ENCODE data around the gene PSMA1. TPM values are rescaled to one million over a fixed set of nuclear protein-coding genes. Genes with fewer than 3 reads are reported as not detected.
"Not testable (repeated sequence)": the region's sequence is repeated elsewhere in the genome, so short reads cannot be mapped to it uniquely, and the experiment has no call there.

The PSMA1 gene
- total RNA-seq (2013) = 204 TPM
- polyA plus RNA-seq (100 to 1,000 TPM; 163 to 228 (median 201) TPM), polyA minus RNA-seq (46.7 and 68.8 TPM in 2 replicates), total RNA-seq (18.9 to 42.3 (median 26.2) reads per million in 11 experiments)

- intact Hi-C loops (cut with micrococcal nuclease) = loop anchor here (5.0 to 10.0 kb wide), 3 partner anchors 117 to 375 kb away; partner anchors contain the start of gene CYP2R1 (in 2 of the 2)
- Histone ChIP-seq H3K36me3 (replicated peaks in 1 of 2; ENCODE audit: control insufficient read depth in 1 of 2, insufficient read depth in 2 of 2, low read length in 2 of 2) (peaks cover 26 to 36% of the 10 kb centered on the region in 2 donors), H3K27me3 (ENCODE audit: control insufficient read depth in 2 of 2, insufficient read depth in 2 of 2, low read length in 2 of 2) (no peaks in the 10 kb centered on the region), H4K20me1 (ENCODE audit: insufficient read depth, low read length) (peaks cover 8% of the 10 kb centered on the region), H3K4me2 (replicated peaks; ENCODE audit: extremely low read depth, low read length, poor library complexity, severe bottlenecking) (peak within 1 kb of the TSS; percentile 77), H3K4me3 (replicated peaks in 1 of 3; ENCODE audit: low read depth in 2 of 3, low read length in 3 of 3) (peak within 1 kb of the TSS; percentile 67 to 93 (median 80)), H3K4me1 (ENCODE audit: control insufficient read depth in 1 of 2, insufficient read depth in 2 of 2, low read length in 2 of 2) (peaks cover 17% of the 10 kb centered on the region in 2 donors), H3K9me3 (replicated peaks in 1 of 2; ENCODE audit: control insufficient read depth in 1 of 2, insufficient read depth in 1 of 2, low read length in 2 of 2) (no peaks in the 10 kb centered on the region), H3K27ac (ENCODE audit: low read depth in 1 of 2, low read length in 2 of 2) (peak within 1 kb of the TSS; percentile 95), H2AFZ (ENCODE audit: insufficient read depth, low read depth, low read length, poor library complexity, severe bottlenecking) (peak within 1 kb of the TSS; percentile 83), H3K9ac (ENCODE audit: insufficient read depth, low read length, poor library complexity, severe bottlenecking) (peak within 1 kb of the TSS; percentile 84), H3K79me2 (ENCODE audit: insufficient read depth, low read length) (peaks cover 36% of the 10 kb centered on the region)
- Mint-ChIP-seq H3K4me1 (peaks cover 18% of the 10 kb centered on the region), H3K27ac (peak within 1 kb of the TSS; percentile 97 to 99 (median 99)), H3K9me3 (no peaks in the 10 kb centered on the region), H3K36me3 (peaks cover 19 to 32% of the 10 kb centered on the region in 2 donors), H3K27me3 (ENCODE audit: low read depth in 3 of 3) (peaks cover 0 to 1% (median 0%) of the 10 kb centered on the region in 3 donors), H3K4me3 (peak within 1 kb of the TSS; percentile 90 to 97)
- TF ChIP-seq, protein P1, sequence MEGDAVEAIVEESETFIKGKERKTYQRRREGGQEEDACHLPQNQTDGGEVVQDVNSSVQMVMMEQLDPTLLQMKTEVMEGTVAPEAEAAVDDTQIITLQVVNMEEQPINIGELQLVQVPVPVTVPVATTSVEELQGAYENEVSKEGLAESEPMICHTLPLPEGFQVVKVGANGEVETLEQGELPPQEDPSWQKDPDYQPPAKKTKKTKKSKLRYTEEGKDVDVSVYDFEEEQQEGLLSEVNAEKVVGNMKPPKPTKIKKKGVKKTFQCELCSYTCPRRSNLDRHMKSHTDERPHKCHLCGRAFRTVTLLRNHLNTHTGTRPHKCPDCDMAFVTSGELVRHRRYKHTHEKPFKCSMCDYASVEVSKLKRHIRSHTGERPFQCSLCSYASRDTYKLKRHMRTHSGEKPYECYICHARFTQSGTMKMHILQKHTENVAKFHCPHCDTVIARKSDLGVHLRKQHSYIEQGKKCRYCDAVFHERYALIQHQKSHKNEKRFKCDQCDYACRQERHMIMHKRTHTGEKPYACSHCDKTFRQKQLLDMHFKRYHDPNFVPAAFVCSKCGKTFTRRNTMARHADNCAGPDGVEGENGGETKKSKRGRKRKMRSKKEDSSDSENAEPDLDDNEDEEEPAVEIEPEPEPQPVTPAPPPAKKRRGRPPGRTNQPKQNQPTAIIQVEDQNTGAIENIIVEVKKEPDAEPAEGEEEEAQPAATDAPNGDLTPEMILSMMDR (IDR thresholded peaks at IDR 0.05) = peak; percentile 35
- under 1% methylated on average over 55 of the region's 56 CpGs for WGBS (ENCODE audit: insufficient coverage)
- DNase-seq = peak; percentile 88 to 94 (median 92)
Observed at GRCh38 chr11:14519917-14520746, at the start of gene PSMA1. PSMA1 (minus strand) TSS chr11:14520386; CDS start chr11:14520299, 87 bp downstream.

DNA sequence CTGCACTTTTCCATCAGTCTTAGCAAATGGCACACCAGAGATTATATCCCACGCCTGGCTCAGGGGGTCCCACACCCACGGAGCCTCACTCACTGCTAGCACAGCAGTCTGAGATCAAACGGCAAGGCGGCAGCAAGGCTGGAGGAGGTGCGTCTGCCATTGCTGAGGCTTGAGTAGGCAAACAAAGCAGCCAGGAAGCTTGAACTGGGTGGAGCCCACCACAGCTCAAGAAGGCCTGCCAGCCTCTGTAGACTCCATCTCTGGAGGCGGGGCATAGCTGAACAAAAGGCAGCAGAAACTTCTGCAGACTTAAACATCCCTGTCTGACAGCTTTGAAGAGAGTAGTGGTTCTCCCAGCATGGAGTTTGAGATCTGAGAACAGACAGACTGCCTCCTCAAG is 49.3 kb upstream of the PSMA1 start:
- H3K36me3 ChIP-seq (replicated peaks in 1 of 2; ENCODE audit: control insufficient read depth in 1 of 2, insufficient read depth in 2 of 2, low read length in 2 of 2); H4K20me1 ChIP-seq (ENCODE audit: insufficient read depth, low read length); H3K4me1 Mint-ChIP-seq; H3K4me3 Mint-ChIP-seq; H3K27me3 ChIP-seq (ENCODE audit: control insufficient read depth in 2 of 2, insufficient read depth in 2 of 2, low read length in 2 of 2); H3K27ac Mint-ChIP-seq; H3K4me1 ChIP-seq (ENCODE audit: control insufficient read depth in 1 of 2, insufficient read depth in 2 of 2, low read length in 2 of 2); H2AFZ ChIP-seq (ENCODE audit: insufficient read depth, low read depth, low read length, poor library complexity, severe bottlenecking); H3K9ac ChIP-seq (ENCODE audit: insufficient read depth, low read length, poor library complexity, severe bottlenecking); H3K4me3 ChIP-seq (replicated peaks in 1 of 3; ENCODE audit: low read depth in 2 of 3, low read length in 3 of 3); H3K4me2 ChIP-seq (replicated peaks; ENCODE audit: extremely low read depth, low read length, poor library complexity, severe bottlenecking); H3K27ac ChIP-seq (ENCODE audit: low read depth in 1 of 2, low read length in 2 of 2); DNase-seq; H3K27me3 Mint-ChIP-seq (ENCODE audit: low read depth in 3 of 3); intact Hi-C loops (cut with micrococcal nuclease); H3K79me2 ChIP-seq (ENCODE audit: insufficient read depth, low read length); H3K9me3 ChIP-seq (replicated peaks in 1 of 2; ENCODE audit: control insufficient read depth in 1 of 2, insufficient read depth in 1 of 2, low read length in 2 of 2): not testable (repeated sequence)
- 100% methylated on average over 5 of the region's 6 CpGs for WGBS (ENCODE audit: insufficient coverage)
- Mint-ChIP-seq H3K9me3 (peaks cover 2 to 19% (median 12%) of the 10 kb centered on the region in 7 donors), H3K36me3 (peaks cover 3 to 11% of the 10 kb centered on the region in 2 donors)

Measured in CD14-positive monocyte (primary cell).